ENCODE results near the gene DARS2. TPM values are rescaled to one million over a fixed set of nuclear protein-coding genes. Genes with fewer than 3 reads are reported as not detected.
A peak's percentile ranks its signal among the peaks of the same experiment; 100 is the strongest.
"Not testable (repeated sequence)": the region's sequence is repeated elsewhere in the genome, so short reads cannot be mapped to it uniquely, and the experiment has no call there.

DARS2 gene
- total RNA-seq, 1 experiment from 2014 or later = 77.3 TPM

GRCh38 chr1:173861731-173862145 lies 37.3 kb downstream of the DARS2 start:
- Histone ChIP-seq H3K4me1 (ENCODE audit: insufficient read depth, low read length) (peaks cover 12% of the 10 kb centered on the region; the same call in 1 of the 2 replicates), H3K79me2 (ENCODE audit: low read length) (peaks cover 18% of the 10 kb centered on the region), H4K20me1 (ENCODE audit: low read length) (peaks cover 38% of the 10 kb centered on the region), H3K27ac (ENCODE audit: low read length) (no peak overlapping the region), H3K36me3 (ENCODE audit: low read depth, low read length) (peaks cover 46% of the 10 kb centered on the region), H2AFZ (ENCODE audit: low read length) (no peak overlapping the region), H3K9me3 (ENCODE audit: low read length) (no peaks in the 10 kb centered on the region), H3K27me3 (ENCODE audit: low read length) (no peaks in the 10 kb centered on the region), H3F3A (ENCODE audit: low read length, unreplicated experiment) (peaks cover 38% of the 10 kb centered on the region), H3K9ac (ENCODE audit: low read length) (no peak overlapping the region), H3K4me2 (ENCODE audit: low read length) (no peak overlapping the region), H3K4me3 (ENCODE audit: low read length) (no peak overlapping the region), H3K9me2 (replicated peaks; ENCODE audit: low read length) (no peaks in the 10 kb centered on the region)
- intact Hi-C loops (cut with micrococcal nuclease) = no loop called here
- BruUV-seq (replicated peaks) = no TSS peak
- ChIA-PET POLR2A (ENCODE audit: unreplicated experiment) (interaction anchor here (0.6 kb wide), 1 partner anchor 1003 kb away, joined by 5 read pairs; no protein-coding TSS in a partner anchor), CTCF (no interaction called here)
- DNase-seq (no peak), ATAC-seq (peak; percentile 20; the same call in 1 of the 2 replicates)
- TF ChIP-seq, protein P1, sequence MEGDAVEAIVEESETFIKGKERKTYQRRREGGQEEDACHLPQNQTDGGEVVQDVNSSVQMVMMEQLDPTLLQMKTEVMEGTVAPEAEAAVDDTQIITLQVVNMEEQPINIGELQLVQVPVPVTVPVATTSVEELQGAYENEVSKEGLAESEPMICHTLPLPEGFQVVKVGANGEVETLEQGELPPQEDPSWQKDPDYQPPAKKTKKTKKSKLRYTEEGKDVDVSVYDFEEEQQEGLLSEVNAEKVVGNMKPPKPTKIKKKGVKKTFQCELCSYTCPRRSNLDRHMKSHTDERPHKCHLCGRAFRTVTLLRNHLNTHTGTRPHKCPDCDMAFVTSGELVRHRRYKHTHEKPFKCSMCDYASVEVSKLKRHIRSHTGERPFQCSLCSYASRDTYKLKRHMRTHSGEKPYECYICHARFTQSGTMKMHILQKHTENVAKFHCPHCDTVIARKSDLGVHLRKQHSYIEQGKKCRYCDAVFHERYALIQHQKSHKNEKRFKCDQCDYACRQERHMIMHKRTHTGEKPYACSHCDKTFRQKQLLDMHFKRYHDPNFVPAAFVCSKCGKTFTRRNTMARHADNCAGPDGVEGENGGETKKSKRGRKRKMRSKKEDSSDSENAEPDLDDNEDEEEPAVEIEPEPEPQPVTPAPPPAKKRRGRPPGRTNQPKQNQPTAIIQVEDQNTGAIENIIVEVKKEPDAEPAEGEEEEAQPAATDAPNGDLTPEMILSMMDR (conservative IDR thresholded peaks at IDR 0.05; ENCODE audit: low read depth, low read length) = no peak
- TF ChIP-seq EZH2phosphoT487 (IDR thresholded peaks at IDR 0.05; ENCODE audit: borderline replicate concordance, low read length) (no peak), EZH2 (IDR thresholded peaks at IDR 0.05; ENCODE audit: low read length, unreplicated experiment) (no peak)

DNA sequence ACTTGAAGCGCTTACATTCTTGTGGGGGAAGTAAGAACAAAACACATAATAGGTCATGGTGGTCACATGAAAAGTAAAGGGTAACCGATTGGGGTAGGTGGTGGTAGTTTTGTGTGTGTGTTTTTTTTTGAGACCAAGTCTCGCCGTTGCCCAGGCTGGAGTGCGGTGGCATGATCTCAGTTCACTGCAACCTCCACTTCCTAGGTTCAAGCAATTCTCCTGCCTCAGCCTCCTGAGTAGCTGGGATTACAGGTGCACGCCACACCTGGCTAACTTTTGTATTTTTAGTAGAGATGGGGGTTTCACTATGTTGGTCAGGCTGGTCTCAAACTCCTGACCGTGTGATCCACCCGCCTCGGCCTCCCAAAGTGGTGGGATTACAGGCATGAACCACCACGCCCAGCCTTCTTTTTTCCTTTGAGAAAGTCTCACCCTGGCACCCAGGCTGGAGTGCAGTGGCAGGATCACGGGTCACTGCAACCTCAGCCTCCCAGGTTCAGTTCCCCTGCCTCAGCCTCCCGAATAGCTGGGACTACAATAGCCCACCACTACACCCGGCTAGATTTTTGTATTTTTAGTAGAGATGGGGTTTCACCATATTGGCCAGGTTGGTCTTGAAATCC lies 37.8 kb downstream of the DARS2 start:
- H3K9ac ChIP-seq (ENCODE audit: low read length); H3K27me3 ChIP-seq (ENCODE audit: low read length); BruUV-seq (replicated peaks); CTCF ChIA-PET; H3K9me2 ChIP-seq (replicated peaks; ENCODE audit: low read length); H2AFZ ChIP-seq (ENCODE audit: low read length); H3K9me3 ChIP-seq (ENCODE audit: low read length); ATAC-seq; H3K4me3 ChIP-seq (ENCODE audit: low read length); H3K4me2 ChIP-seq (ENCODE audit: low read length); intact Hi-C loops (cut with micrococcal nuclease); DNase-seq; H3K27ac ChIP-seq (ENCODE audit: low read length): not testable (repeated sequence)
- POLR2A ChIA-PET (ENCODE audit: unreplicated experiment) = interaction anchor here (0.6 kb wide), 1 partner anchor 1003 kb away, joined by 5 read pairs; no protein-coding TSS in a partner anchor
- H3F3A ChIP-seq (ENCODE audit: low read length, unreplicated experiment) = peaks cover 38% of the 10 kb centered on the region
- peaks cover 12% of the 10 kb centered on the region; the same call in 1 of the 2 replicates for H3K4me1 ChIP-seq (ENCODE audit: insufficient read depth, low read length)
- peaks cover 44% of the 10 kb centered on the region for H4K20me1 ChIP-seq (ENCODE audit: low read length)
- peaks cover 24% of the 10 kb centered on the region for H3K79me2 ChIP-seq (ENCODE audit: low read length)
- H3K36me3 ChIP-seq (ENCODE audit: low read depth, low read length) = peaks cover 51% of the 10 kb centered on the region

GRCh38 chr1:173862769-173863223 lies 38.3 kb downstream of the DARS2 start:
- no peak overlapping the region for H3K4me2 ChIP-seq (ENCODE audit: low read length)
- no peaks in the 10 kb centered on the region for H3K9me3 ChIP-seq (ENCODE audit: low read length)
- H3K4me1 ChIP-seq (ENCODE audit: insufficient read depth, low read length) = peaks cover 12% of the 10 kb centered on the region; the same call in 1 of the 2 replicates
- TF ChIP-seq EZH2phosphoT487 (IDR thresholded peaks at IDR 0.05; ENCODE audit: borderline replicate concordance, low read length) (no peak), EZH2 (IDR thresholded peaks at IDR 0.05; ENCODE audit: low read length, unreplicated experiment) (no peak)
- TF ChIP-seq, protein P1 (conservative IDR thresholded peaks at IDR 0.05; ENCODE audit: low read depth, low read length) = no peak
- POLR2A ChIA-PET (ENCODE audit: unreplicated experiment) = no interaction called here
- CTCF ChIA-PET = no interaction called here
- DNase-seq = no peak
- no peaks in the 10 kb centered on the region for H3K27me3 ChIP-seq (ENCODE audit: low read length)
- intact Hi-C loops (cut with micrococcal nuclease) = no loop called here
- H3K36me3 ChIP-seq (ENCODE audit: low read depth, low read length) = peaks cover 51% of the 10 kb centered on the region
- no peak for ATAC-seq
- no TSS peak for BruUV-seq (replicated peaks)
- no peak overlapping the region for H3K9ac ChIP-seq (ENCODE audit: low read length)
- peaks cover 38% of the 10 kb centered on the region for H3F3A ChIP-seq (ENCODE audit: low read length, unreplicated experiment)
- peaks cover 29% of the 10 kb centered on the region for H3K79me2 ChIP-seq (ENCODE audit: low read length)
- no peak overlapping the region for H2AFZ ChIP-seq (ENCODE audit: low read length)
- peaks cover 44% of the 10 kb centered on the region for H4K20me1 ChIP-seq (ENCODE audit: low read length)
- H3K27ac ChIP-seq (ENCODE audit: low read length) = no peak overlapping the region
- no peak overlapping the region for H3K4me3 ChIP-seq (ENCODE audit: low read length)
- no peaks in the 10 kb centered on the region for H3K9me2 ChIP-seq (replicated peaks; ENCODE audit: low read length)
